NCI-H526 (cell line): ENCODE results near the gene DCST2.

Experiments used
- DNase-seq, 2 experiments: peaks; one replicate each; lab custom pipeline; 2025; lab: John Stamatoyannopoulos, UW

DCST2 gene

DNA sequence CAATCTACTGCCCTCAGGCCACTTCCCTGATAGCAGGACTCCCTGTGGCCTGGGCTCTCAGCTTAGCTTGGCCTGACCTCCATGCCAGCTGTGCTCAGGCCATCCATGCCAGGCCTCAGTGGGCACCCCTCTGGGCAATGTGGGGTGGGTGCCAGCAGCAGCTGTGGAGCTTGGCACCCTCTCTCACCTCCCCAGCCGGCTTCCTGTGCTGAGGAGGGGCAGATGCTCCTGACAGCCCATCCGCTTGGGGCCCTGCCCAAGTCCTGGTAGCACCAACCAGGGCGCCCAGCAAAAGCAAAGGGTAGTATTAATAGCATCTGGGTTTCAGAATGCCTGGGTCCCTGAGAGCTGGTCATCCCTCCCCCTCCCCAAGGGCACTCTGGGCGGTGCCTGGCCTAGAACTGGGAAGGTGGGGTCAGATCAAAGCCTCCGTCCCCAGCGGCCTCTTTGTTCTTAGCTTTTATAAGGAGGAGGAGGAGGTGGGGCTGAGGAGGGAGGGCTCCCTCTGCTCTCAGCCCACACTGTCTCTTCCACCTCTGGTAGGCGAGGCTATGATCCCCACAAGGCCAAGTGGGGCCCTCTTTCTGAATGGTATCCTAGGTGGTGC is 36.1 kb upstream of the DCST2 start:
- peak in 1 of 2 experiments; percentile 69 for DNase-seq

DNA sequence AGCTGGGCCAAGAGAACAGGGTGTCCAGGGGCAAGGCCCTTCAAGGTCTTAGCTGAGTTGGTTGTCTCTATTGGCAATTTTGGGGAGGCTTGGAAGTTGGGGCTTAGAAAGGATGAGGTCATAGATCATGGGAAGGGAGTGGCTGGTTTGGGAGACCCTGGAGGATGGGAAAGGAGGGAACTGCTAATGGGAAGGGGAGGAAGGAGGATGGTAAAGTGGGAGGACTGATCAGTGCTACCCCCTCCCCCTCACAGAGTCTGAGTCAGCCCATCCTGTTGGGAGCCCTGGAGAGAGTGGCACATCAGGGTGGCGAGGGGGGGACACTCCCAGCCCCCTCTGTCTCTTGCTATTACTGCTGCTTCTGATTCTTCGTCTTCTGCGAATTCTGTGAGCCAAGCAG is 35.0 kb upstream of the DCST2 start:
- DNase-seq: no peak

DNA sequence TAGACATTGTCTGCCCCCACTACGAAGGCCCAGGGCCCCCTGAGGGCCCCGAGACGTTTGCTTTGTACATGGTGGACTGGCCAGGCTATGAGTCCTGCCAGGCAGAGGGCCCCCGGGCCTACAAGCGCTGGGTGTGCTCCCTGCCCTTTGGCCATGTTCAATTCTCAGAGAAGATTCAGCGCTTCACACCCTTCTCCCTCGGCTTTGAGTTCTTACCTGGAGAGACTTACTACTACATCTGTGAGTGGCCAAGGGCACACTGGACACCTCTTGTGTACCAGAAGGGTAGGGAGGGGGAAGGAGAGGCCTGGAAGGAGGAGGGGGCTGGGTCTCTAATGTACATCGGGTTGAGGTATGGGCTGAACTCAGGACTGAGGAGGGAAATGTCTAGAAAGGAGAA is 33.2 kb upstream of the DCST2 start:
- DNase-seq: no peak

DNA sequence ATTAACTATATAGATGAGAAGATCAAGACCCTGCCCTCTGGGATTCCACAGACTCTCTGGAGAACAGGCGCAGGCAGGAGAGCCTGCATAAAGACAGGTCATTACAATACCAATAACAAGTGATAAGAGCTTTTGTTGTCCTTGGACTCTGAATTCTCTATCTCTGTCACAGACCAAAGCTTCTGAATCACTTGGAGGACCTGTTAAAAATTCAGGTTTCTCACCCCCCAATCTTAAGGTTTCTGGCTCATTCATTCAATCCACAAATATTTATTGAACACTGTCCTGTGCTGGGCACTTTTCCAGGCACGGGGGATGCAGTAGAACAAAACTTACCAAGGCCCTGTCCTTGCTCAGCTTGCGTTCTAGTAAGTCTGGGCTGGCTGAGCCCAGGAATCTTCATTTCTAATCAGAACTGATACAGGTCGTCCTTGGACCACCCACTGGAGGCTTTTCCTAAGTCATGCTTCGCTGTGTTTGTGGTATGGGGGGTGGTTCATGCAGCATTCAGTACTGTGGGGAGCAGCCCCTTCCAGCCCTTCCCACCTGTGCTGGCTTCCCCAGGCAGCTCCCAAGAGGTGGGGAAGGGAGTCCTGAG is 31.4 kb upstream of the DCST2 start:
- no peak for DNase-seq

DNA sequence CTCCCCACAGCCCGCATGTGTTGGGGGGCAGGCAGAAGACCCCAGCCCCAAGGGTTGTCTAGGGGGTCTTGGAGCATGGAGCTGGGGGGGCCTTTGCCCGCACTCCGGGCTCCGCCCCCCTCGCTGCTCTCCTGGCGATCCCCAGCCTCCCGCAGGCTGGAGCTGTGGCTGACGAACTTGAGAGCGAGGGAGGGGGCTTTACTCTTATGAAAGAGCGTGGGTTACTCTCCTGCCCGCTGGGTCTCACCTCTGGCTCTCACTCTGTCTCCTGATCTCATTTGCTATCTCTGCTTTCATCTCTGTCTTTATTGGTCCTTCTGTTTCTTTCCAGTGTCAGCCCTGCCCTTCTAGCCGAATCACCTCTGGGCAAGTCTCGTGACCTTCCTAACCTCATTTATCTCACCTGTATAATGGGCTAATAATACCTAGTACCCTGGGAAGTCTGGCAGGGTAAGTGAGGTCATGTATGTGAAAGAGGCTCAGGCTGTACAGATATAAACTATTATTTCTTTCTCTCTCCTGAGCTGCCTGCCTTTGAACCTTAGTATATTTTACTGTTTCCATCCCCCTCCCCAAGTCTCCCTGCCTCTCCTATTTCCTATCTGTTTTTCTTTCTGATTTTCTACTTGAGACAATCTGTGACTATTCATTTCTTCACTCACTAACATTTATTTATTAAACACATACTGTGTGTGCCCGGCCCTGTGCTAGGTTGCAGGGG is 30.7 kb upstream of the DCST2 start:
- DNase-seq: peak; percentile 77 to 96

DNA sequence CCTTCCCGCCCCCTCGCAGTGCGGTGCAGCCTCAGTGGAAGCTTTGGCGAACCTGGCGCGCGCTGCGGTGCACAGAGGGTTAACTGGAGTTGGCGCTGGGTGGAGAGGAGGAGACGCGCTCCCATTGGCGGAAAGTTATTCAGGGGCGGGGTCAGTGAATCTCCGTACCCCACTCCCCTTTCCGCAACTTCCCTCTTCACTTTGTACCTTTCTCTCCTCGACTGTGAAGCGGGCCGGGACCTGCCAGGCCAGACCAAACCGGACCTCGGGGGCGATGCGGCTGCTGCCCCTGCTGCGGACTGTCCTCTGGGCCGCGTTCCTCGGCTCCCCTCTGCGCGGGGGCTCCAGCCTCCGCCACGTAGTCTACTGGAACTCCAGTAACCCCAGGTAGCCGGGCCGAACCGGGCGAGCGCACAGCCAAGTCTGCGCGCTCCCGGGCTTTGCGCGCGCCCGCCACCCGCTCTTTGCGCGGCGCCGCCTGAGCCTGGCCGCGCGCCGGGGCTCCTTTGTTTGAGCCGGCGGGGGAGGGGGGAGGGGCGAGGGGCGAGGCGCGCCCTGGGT is 30.0 kb upstream of the DCST2 start, which contains the start of gene EFNA4:
TSS of gene EFNA4 (plus strand) at position 191 of the 561 bp plus-strand sequence. CDS start at position 275, 84 bp downstream.
- peak; percentile 92 to 99 for DNase-seq

DNA sequence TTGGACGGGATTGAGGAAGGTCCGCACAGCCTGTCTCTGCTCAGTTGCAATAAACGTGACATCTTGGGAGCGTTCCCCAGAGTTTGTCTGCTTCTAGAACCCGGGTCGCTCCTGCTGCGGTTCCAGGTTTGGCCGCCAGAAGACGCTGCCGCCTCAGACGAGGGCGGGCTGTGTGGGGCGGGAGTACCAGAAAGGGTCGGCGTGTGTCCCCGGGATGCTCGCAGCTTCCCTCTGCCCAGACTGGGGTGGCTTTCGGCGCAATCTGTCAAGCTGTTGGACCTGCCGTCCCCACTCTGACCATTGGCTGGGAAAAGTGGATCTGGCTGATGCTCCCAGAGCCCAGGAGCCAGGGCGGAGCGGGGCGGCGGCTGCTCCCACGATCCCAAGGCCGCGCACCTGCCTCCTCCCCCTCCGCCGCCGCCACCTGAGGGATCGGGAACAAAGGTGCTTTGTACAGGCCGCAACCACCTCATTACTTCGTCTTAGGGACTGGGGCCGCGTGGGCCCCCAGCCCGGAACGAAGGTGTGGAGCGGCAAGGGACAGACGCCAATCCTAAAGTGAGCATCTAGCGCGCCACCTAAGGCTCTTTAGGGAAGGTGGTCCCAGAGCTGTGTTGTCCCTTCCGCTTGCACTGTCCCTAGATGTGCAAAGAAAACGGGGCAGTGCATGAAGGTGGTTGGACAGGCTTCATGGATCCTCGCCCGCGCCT is 29.3 kb upstream of the DCST2 start:
- peak; percentile 97 to 99 for DNase-seq

DNA sequence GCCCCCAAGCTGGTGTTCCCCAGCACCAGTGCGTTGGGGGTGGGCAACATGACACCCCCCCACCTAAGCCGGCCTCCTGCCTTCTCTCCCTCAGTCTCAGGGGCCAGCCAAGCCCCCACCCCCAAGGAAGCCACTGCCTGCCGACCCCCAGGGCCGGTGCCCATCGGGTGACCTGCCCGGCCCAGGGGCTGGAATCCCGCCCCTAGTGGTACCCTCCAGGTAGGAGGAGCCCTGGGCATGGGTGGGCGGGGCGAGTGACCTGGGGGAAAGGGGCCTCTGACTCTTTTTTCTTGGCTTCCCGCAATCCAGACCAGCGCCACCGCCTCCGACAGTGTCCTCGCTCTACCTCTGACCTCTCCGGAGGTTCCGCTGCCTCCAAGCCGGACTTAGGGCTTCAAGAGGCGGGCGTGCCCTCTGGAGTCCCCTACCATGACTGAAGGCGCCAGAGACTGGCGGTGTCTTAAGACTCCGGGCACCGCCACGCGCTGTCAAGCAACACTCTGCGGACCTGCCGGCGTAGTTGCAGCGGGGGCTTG is 28.6 kb upstream of the DCST2 start:
- DNase-seq: peak in 1 of 2 experiments; percentile 88

DNA sequence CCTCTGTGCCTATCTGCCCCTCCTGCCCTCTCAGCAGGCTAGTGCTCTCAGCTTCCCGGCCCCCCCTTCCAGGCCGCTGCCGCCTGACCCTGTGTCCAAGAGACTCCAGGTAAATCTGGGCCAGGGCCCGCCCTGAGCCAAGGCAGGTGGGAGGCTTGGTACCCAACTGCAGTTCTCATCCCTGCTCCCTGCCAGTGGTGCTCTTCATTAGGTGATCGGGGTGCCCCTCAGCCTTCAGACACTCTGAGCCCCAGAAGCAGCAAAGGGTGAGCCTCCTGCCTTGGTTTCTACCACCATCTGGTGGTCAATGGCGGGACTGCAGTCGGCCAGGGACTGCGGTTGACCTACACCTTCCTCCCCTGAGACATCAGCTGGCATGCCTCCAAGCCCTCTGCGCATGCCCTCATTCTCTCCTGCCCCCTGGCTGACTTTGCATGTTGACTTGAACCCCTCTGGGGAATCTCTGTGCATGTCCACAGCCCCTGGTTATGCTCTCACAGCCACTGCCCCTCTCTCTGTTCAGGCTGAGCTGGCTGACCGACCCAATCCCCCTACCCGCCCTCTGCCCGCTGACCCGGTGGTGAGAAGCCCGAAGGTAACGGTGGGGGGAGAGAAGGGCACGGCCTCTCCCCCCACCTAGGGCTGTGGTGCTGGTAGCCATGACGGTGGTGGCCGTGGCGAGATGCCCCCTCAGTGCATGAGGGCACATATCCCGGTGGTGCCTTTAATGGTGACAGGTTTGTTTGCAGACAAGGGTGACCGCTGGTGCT is 28.0 kb upstream of the DCST2 start:
- DNase-seq: peak; percentile 98 to 100

DNA sequence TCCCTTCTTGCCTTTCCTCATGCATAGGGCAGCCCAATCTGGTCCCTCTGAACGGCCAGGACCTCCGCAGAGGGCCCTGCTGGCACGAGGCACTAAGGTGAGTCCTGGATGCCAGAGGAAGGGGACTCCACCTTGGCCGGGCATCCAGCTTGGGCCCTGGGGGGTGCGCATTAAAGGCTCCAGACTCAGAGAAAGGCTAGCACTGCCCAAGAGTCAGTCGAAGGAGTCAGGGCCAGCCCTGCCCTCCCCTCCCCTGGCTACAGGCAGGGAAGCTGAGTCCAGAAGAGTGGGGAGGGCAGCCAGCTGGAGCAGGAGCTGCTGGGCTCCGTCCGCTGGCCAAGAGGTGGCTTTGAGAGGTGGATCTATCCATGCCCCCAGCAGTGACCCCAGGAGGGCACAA is 27.2 kb upstream of the DCST2 start:
- peak in 1 of 2 experiments; percentile 58 for DNase-seq

DNA sequence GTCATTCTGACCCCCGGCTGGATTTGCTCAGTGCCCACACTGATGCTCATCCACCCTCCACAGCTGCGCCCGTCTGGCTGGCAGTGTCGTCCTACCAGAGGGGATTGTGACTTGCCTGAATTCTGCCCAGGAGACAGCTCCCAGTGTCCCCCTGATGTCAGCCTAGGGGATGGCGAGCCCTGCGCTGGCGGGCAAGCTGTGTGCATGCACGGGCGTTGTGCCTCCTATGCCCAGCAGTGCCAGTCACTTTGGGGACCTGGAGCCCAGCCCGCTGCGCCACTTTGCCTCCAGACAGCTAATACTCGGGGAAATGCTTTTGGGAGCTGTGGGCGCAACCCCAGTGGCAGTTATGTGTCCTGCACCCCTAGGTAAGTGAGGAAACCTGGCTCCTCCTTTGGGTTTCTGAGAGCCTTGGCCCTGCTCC is 24.2 kb upstream of the DCST2 start:
- no peak for DNase-seq

DNA sequence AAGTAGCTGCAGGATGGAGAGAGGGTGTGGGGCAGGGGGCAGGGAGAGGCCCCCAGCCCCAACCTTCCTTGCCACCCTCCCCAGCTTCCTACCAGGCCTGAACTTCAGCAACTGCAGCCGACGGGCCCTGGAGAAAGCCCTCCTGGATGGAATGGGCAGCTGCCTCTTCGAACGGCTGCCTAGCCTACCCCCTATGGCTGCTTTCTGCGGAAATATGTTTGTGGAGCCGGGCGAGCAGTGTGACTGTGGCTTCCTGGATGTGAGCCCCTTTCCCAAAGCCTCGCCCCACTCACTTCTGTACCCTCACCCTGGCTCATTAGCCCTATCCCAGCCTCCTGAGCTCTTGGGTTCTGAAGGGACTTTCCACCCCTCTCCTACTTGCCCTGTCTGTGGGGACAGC is 23.5 kb upstream of the DCST2 start:
- no peak for DNase-seq

DNA sequence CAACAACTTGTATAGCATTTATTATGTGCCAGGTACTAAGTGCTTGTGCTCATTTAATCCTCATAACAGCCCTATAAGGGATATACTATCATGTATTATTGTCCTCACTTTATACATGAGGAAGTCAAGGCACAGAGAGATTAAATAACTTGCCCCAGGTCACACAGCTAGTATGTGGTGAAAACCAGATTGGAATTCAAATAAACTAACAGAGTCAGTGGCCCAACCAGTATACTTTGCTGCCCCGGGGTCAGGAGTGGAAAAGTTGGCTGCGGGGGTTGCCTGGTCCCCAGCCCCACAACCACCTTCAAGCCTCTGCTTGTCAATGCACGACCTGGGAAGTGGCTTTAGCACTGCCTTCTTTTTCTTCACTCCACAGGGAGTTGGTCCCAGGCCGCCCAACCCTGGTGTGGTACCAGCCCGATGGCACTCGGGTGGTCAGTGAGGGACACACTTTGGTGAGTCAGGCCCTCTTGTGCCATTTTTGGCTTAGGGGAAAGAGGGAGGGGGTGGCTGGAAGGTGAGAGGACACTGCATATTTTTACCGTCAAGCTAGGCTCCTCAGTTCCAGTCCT is 20.0 kb upstream of the DCST2 start:
- DNase-seq: no peak

DNA sequence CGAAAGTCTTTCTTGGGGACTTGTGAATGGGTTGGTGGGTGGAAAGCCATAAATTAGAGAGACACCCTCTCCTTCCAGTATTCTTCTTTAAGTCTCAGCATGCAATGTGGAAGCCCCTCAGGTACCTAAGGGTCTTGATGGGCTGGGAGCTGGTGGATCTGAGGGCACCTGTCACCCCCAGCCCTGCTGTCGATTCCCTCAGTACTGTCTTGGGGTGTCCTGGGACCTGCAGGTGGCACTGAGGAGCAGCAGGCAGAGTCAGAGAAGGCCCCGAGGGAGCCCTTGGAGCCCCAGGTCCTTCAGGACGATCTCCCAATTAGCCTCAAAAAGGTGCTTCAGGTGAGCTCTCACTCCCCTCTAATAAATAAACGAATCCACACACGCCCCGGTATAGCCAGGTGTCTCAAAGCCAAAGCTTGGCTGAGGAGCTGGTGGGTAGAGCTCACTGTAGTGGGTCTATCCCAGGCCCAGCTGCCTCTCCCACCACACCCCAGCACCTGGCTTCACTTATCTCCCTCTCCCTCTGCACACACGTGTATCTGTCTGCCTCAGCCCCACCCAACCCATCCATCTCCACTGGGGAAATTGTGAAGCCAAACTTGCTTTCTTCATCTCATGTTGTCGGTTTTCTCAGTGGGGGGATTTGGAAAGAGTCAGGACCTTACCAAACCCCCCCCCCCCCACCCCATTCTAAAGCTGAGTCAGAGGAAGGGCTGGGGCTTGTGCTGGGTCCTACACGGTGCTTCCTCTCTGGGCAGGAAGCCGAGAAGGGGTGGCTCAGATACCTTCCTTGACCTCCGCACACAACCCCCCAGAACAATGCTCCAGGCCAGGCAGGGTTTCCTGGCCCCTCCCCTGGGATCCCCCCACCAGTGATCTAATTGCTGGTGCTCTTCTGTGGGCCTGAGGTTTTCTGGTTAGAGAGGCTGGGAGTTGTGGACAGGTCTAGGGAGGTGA is 19.1 kb upstream of the DCST2 start:
- peak; percentile 54 to 86 for DNase-seq

DNA sequence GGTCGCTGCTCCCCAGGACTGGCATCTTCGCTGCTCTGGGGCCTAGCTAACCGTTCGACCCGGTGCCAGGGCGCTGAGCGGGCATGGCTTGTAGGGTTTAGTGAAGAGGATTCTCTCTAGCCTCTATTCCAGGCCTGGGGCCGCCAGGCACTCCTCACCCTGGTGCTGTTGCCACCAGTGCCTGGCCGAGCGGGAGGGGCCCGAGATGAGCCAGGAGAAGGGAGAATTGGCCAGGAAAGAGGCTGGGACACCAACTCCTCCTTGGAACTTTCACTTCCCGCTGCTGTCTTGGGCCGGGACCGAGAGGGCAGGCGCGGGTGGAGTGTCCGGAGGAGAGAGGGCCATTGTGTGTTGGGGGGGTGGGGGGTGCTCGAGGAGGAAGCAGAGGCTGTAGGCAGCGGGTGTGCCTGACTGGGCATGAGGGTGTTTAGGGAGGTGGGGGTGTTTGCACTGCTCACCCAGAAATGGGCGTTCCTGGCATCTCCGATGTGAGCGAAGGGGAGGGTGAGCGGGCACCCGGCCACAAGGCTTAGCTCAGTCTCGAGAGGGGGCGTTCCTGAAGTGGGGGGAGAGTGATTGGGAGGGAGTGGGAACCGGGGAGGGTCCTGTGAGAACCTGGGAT is 18.3 kb upstream of the DCST2 start:
- peak in 1 of 2 experiments; percentile 84 for DNase-seq

DNA sequence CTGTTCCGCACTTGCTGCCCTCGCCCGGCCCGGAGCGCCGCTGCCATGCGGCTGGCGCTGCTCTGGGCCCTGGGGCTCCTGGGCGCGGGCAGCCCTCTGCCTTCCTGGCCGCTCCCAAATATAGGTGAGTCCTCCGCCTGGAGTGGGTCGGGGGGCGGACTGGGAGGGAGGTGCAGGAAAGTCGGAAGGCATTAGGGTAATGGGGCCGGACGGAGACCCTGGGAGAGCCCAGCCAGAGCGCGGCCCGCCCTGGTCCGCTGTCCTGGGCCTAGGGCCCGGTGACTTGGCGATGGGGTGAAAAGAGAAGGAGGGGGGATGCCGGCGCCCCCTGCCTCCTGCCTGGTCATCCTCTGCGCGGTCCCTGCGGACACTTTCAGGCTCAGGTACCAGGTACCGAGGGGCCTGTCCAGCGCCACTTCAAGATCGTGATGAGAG is 17.8 kb upstream of the DCST2 start:
- no peak for DNase-seq

DNA sequence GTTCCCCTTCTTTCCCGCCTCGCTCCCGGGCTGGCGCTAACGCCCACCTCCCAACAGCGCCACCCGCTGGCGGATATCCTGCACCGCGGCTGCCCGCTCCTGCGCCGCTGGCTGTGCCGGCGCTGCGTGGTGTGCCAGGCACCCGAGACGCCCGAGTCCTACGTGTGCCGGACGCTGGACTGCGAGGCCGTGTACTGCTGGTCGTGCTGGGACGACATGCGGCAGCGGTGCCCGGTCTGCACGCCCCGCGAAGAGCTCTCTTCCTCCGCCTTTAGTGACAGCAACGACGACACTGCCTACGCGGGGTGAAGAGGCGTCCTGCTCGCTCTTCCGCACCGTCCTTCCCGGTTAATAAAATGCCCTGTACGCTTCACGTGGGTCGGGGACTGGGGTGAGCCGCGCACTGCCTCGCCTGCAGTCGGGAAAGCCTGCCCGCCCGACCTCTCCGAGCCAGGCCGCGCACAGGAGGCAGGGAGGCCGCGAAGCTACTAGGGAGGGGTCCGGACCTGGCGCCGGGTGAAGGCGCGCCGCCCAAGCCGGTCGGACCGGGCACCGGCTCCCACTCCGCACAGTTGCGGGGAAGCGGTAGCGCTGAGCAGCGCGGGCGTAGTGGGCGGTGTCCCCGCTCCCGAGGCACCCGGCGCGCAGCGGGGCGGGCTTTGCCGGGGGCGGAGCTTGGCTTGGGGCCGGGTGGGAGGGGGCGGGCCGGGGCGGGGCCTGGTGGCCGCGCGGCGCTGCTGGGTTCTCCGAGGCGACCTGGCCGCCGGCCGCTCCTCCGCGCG is 17.2 kb upstream of the DCST2 start, which contains the start of gene ADAM15:
TSS of gene ADAM15 (plus strand) at position 757 of the 782 bp plus-strand sequence. CDS start 71 bp downstream, outside the sequence.
- peak; percentile 87 to 98 for DNase-seq
